ENCODE measurements around the gene CLRN3. TPM values are rescaled to one million over a fixed set of nuclear protein-coding genes. Genes with fewer than 3 reads are reported as not detected.
A peak's percentile ranks its signal among the peaks of the same experiment; 100 is the strongest.

CLRN3 gene
- total RNA-seq, 1 donor from 2014 or later, result not detected

GRCh38 chr10:127907411-127908105 lies 14.8 kb upstream of the CLRN3 start:
- intact Hi-C loops (cut with DNase I), result loop anchor here (1.0 to 5.0 kb wide), 4 partner anchors 13 to 162 kb away; no protein-coding TSS in a partner anchor
- TF ChIP-seq CTCF (IDR thresholded peaks at IDR 0.05), result peak in 1 of 3 experiments; percentile 21
- Histone ChIP-seq H3K4me3 (peak overlapping the region; percentile 67 to 88), H3K27ac (peak overlapping the region; percentile 72 to 91), H3K4me1 (peaks cover 0 to 11% of the 10 kb centered on the region in 2 donors), H3K27me3 (no peaks in the 10 kb centered on the region), H3K36me3 (no peaks in the 10 kb centered on the region), H3K9me3 (no peaks in the 10 kb centered on the region)
- DNase-seq (ENCODE audit: low spot score in 2 of 2), result peak in 1 of 2 donors; percentile 76

- Histone ChIP-seq H3K27ac (peak within 1 kb of the TSS; percentile 72 to 91), H3K27me3 (no peaks in the 10 kb centered on the region), H3K36me3 (no peaks in the 10 kb centered on the region), H3K9me3 (no peaks in the 10 kb centered on the region), H3K4me1 (peaks cover 0 to 11% of the 10 kb centered on the region in 2 donors), H3K4me3 (peak within 1 kb of the TSS; percentile 67 to 88)
- DNase-seq (ENCODE audit: low spot score in 2 of 2), result peak in 1 of 2 donors; percentile 83
- intact Hi-C loops (cut with DNase I), result loop anchor here (1.0 to 5.0 kb wide), 5 partner anchors 14 to 163 kb away; no protein-coding TSS in a partner anchor
- peak; percentile 56 to 97 (median 62) for TF ChIP-seq CTCF (IDR thresholded peaks at IDR 0.05)
These were observed 14.0 kb upstream of the CLRN3 start, which contains the start of gene PTPRE for GRCh38 chr10:127906548-127907377. PTPRE (plus strand) TSS chr10:127907103; CDS start chr10:128040882, 133,779 bp downstream.

- no peak for DNase-seq (ENCODE audit: low spot score in 2 of 2)
- peaks cover 0 to 11% of the 10 kb centered on the region in 2 donors for H3K4me1 ChIP-seq
- H3K9me3 ChIP-seq, result no peaks in the 10 kb centered on the region
- no peaks in the 10 kb centered on the region for H3K27me3 ChIP-seq
- TF ChIP-seq CTCF (IDR thresholded peaks at IDR 0.05), result no peak
- no peaks in the 10 kb centered on the region for H3K36me3 ChIP-seq
- no peak overlapping the region for H3K4me3 ChIP-seq
- no peak overlapping the region for H3K27ac ChIP-seq
- intact Hi-C loops (cut with DNase I), result loop anchor here (1.0 to 5.0 kb wide), 3 partner anchors 71 to 105 kb away; no protein-coding TSS in a partner anchor
These were observed 13.1 kb upstream of the CLRN3 start for GRCh38 chr10:127905848-127906261.

- no peaks in the 10 kb centered on the region for H3K36me3 ChIP-seq
- TF ChIP-seq CTCF (IDR thresholded peaks at IDR 0.05), result no peak
- H3K27me3 ChIP-seq, result no peaks in the 10 kb centered on the region
- no peak for DNase-seq (ENCODE audit: low spot score in 2 of 2)
- no peak overlapping the region for H3K4me3 ChIP-seq
- intact Hi-C loops (cut with DNase I), result loop anchor here (5.0 kb wide), 2 partner anchors 72 to 87 kb away; no protein-coding TSS in a partner anchor
- H3K4me1 ChIP-seq, result peaks cover 0 to 11% of the 10 kb centered on the region in 2 donors
- H3K9me3 ChIP-seq, result no peaks in the 10 kb centered on the region
- no peak overlapping the region for H3K27ac ChIP-seq
These were observed 12.5 kb upstream of the CLRN3 start for GRCh38 chr10:127905001-127905847.
